Gastrocnemius medialis (tissue), 4 donors: ENCODE results near the gene NCAPD3. TPM values are rescaled to one million over a fixed set of nuclear protein-coding genes. Genes with fewer than 3 reads are reported as not detected.
"Not testable (repeated sequence)": the region's sequence is repeated elsewhere in the genome, so short reads cannot be mapped to it uniquely, and the experiment has no call there.

Experiments used
- ATAC-seq, 2 donors: fragments of 150-250 bp; one replicate each; pipeline ENCODE4 v1.9.1; 2016
- DNase-seq, 2 donors: peaks; one replicate each; pipeline ENCODE4 v3.0.0-alpha.2; 2019
- H3K27ac ChIP-seq, 4 donors: fragments of 200-600 bp; sonication (generic); 1 replicate in 1 of 4; 2 replicates in 3 of 4; pipeline ENCODE4 v1.5.1; 2016 to 2018; ENCODE audit warnings: mild to moderate bottlenecking in 2 of 4, moderate library complexity in 1 of 4
- H3K27me3 ChIP-seq, 3 donors: fragments of 200-600 bp; sonication (generic) in 2 of 3; 1 replicate in 1 of 3; 2 replicates in 2 of 3; pipeline versions ENCODE4 v1.5.1 to v1.6.0; 2016 to 2019; ENCODE audit warnings: mild to moderate bottlenecking in 1 of 3, moderate library complexity in 1 of 3
- H3K36me3 ChIP-seq, 2 donors: fragments of 200-600 bp; sonication (generic) in 1 of 2; one replicate each; pipeline ENCODE4 v1.5.1; 2017 to 2018
- H3K4me1 ChIP-seq, 2 donors: fragments of 200-600 bp; sonication (generic) in 1 of 2; one replicate each; pipeline ENCODE4 v1.5.1; 2016 to 2017; ENCODE audit warnings: mild to moderate bottlenecking in 2 of 2
- H3K4me3 ChIP-seq, 4 donors: fragments of 200-600 bp; sonication (generic) in 3 of 4; 1 replicate in 1 of 4; 2 replicates in 3 of 4; pipeline ENCODE4 v1.5.1; 2016 to 2019; ENCODE audit warnings: mild to moderate bottlenecking in 2 of 4
- H3K9me3 ChIP-seq, 3 donors: fragments of 200-600 bp; sonication (generic) in 2 of 3; 1 replicate in 1 of 3; 2 replicates in 2 of 3; pipeline ENCODE4 v1.5.1; 2016 to 2019
- POLR2A ChIP-seq, 2 donors: fragments of 450-650 bp; IDR thresholded peaks; one replicate each; pipeline ENCODE4 v1.6.1; 2017; ENCODE audit warnings: antibody characterized with exemption in 2 of 2, mild to moderate bottlenecking in 2 of 2, moderate library complexity in 2 of 2
- in situ Hi-C, 4 donors: fragments of 200-750 bp; cut with MboI; loops; one replicate each; pipeline versions ENCODE4 v1.15.0 to v1.8.0; 2017; ENCODE audit warnings: low sequenced_read_pairs in 4 of 4
- intact Hi-C: fragments of 100-400 bp; cut with DNase I; formaldehyde crosslinking; loops from one replicate; pipeline ENCODE4 v1.15.1; 2023; ENCODE audit warnings: low total_unique reads
- total RNA-seq, 4 donors: library from RNA; depleted of rRNA; stranded (reverse); fragments of >200 nt; gene quantifications; one replicate each; pipeline versions ENCODE4 v1.1.0 to v1.2.3, GENCODE V29; 2016
- TF ChIP-seq, protein P1 (sequence below), 5 experiments: fragments of 450-650 bp in 3 of 5; fragments of 200-600 bp in 2 of 5; sonication (generic) in 2 of 5; IDR thresholded peaks in 4 of 5; conservative IDR thresholded peaks in 1 of 5; 1 replicate in 4 of 5; 2 replicates in 1 of 5; pipeline ENCODE4 v1.5.1; 2016 to 2019; ENCODE audit warnings: antibody characterized with exemption in 5 of 5, mild to moderate bottlenecking in 3 of 5, moderate library complexity in 3 of 5

Gene NCAPD3
- total RNA-seq, 4 donors from 2014 or later: 3.6 to 6.7 (median 4.5) TPM

DNA sequence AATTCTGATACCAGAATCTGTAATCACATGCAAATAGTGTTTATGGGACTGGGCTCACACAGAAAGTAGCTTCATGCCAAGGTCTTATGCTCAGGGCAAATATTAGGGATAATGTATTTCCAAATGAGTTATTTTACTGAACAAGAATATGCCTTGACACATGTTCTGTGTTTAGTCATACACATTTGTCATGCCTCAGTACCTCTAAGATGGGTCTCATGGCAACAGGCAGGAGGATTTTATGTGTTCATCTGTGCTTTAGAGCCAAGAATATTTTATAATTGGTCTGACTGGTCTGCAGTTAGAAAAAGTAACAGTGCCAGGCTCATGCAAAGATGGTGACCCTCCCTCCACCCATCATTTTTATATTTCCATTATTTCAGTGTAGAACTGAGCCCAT is 105.8 kb downstream of the NCAPD3 start:
- Histone ChIP-seq H3K27ac (no peak overlapping the region), H3K27me3 (no peaks in the 10 kb centered on the region), H3K4me1 (peaks cover 24 to 31% of the 10 kb centered on the region in 2 donors), H3K9me3 (no peaks in the 10 kb centered on the region), H3K4me3 (no peak overlapping the region), H3K36me3 (no peaks in the 10 kb centered on the region)
- ATAC-seq (no peak), DNase-seq (no peak)
- in situ Hi-C loops: no loop called here
- intact Hi-C loops: loop anchor here (5.0 kb wide), 1 partner anchor 104 kb away; the partner anchor contains the start of genes NCAPD3 and VPS26B
- TF ChIP-seq, protein P1, sequence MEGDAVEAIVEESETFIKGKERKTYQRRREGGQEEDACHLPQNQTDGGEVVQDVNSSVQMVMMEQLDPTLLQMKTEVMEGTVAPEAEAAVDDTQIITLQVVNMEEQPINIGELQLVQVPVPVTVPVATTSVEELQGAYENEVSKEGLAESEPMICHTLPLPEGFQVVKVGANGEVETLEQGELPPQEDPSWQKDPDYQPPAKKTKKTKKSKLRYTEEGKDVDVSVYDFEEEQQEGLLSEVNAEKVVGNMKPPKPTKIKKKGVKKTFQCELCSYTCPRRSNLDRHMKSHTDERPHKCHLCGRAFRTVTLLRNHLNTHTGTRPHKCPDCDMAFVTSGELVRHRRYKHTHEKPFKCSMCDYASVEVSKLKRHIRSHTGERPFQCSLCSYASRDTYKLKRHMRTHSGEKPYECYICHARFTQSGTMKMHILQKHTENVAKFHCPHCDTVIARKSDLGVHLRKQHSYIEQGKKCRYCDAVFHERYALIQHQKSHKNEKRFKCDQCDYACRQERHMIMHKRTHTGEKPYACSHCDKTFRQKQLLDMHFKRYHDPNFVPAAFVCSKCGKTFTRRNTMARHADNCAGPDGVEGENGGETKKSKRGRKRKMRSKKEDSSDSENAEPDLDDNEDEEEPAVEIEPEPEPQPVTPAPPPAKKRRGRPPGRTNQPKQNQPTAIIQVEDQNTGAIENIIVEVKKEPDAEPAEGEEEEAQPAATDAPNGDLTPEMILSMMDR (IDR thresholded peaks at IDR 0.05 in 4 of 5, conservative IDR thresholded peaks at IDR 0.05 in 1 of 5): no peak
- TF ChIP-seq POLR2A (IDR thresholded peaks at IDR 0.05): no peak

DNA sequence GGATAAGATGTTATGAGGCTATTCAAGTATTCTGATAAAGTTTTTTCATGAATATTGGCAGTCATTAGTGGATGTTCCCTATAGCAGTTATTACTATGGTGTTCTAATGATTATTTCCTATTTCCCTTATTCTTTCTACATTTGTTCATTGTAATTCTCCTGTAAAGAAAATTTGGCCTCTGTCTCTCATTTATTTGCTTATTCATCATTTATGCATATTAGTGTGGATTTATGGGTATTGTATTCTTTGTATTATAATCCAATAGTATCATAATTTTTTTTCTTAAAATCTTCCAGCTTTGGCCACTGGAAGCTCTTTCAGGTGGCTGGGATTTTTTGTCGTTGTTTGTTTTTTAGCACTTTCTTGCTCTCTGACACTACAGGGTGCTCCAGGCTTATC is 107.6 kb downstream of the NCAPD3 start:
- Histone ChIP-seq H3K36me3 (no peaks in the 10 kb centered on the region), H3K27ac (no peak overlapping the region), H3K9me3 (no peaks in the 10 kb centered on the region), H3K4me3 (no peak overlapping the region), H3K27me3 (no peaks in the 10 kb centered on the region), H3K4me1 (peaks cover 15 to 19% of the 10 kb centered on the region in 2 donors)
- in situ Hi-C loops (no loop called here), intact Hi-C loops (loop anchor here (5.0 kb wide), 1 partner anchor 106 kb away; the partner anchor contains the start of genes NCAPD3 and VPS26B)
- TF ChIP-seq POLR2A (IDR thresholded peaks at IDR 0.05): no peak
- TF ChIP-seq, protein P1 (IDR thresholded peaks at IDR 0.05 in 4 of 5, conservative IDR thresholded peaks at IDR 0.05 in 1 of 5): no peak
- DNase-seq (no peak), ATAC-seq (no peak)

DNA sequence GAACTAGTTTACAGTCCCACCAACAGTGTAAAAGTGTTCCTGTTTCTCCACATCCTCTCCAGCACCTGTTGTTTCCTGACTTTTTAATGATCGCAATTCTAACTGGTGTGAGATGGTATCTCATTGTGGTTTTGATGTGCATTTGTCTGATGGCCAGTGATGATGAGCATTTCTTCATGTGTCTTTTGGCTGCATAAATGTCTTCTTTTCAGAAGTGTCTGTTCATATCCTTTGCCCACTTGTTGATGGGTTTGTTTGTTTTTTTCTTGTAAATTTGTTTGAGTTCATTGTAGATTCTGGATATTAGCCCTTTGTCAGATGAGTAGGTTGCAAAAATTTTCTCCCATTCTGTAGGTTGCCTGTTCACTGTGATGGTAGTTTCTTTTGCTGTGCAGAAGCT is 110.0 kb downstream of the NCAPD3 start:
- H3K27me3 ChIP-seq, intact Hi-C loops, H3K9me3 ChIP-seq, H3K4me3 ChIP-seq, ATAC-seq, H3K27ac ChIP-seq, H3K4me1 ChIP-seq, H3K36me3 ChIP-seq, in situ Hi-C loops, DNase-seq: not testable (repeated sequence)

DNA sequence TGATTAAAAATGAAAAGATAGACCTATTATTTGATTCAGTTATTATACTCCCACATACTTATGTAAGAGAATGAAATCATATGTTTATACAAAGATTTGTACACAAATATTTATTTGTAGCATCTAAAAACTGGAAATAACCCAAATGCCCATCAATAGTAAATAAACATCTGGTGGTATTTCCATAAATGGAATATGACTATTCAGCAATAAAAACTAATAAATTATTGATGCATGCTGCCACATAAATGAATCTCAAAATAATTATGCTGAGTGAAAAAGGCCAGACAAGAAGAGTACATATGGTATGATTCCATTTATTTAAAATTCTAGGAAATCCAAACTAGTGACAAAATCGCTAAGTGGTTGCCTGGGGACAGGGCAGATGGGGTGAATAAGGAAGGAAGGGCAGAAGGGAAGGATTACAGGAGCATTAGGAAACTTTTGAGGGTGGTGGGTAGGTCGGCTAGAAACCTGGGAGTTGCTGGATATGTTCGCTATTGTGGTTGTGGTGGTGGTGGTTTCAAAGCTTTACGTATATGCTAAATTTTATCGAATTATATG is 113.4 kb downstream of the NCAPD3 start:
- no peaks in the 10 kb centered on the region for H3K36me3 ChIP-seq
- intact Hi-C loops (no loop called here), in situ Hi-C loops (no loop called here)
- DNase-seq (no peak), ATAC-seq (no peak)
- no peak overlapping the region for H3K4me3 ChIP-seq
- H3K27ac ChIP-seq: no peak overlapping the region
- no peak for TF ChIP-seq POLR2A (IDR thresholded peaks at IDR 0.05)
- TF ChIP-seq, protein P1 (IDR thresholded peaks at IDR 0.05 in 4 of 5, conservative IDR thresholded peaks at IDR 0.05 in 1 of 5): no peak
- no peaks in the 10 kb centered on the region for H3K9me3 ChIP-seq
- no peaks in the 10 kb centered on the region for H3K4me1 ChIP-seq
- H3K27me3 ChIP-seq: no peaks in the 10 kb centered on the region

Other genes with a start within 250 kb of the NCAPD3 start
- gene JAM3, start 154.9 kb downstream of the NCAPD3 start, total RNA-seq: 1 to 10 TPM; 3.5 to 9.7 (median 6.2) TPM
- gene VPS26B, start 704 bp upstream of the NCAPD3 start, total RNA-seq: 10 to 100 TPM; 15.4 to 32.9 (median 22.2) TPM
- gene THYN1, start 29.4 kb upstream of the NCAPD3 start, total RNA-seq: 10 to 100 TPM; 12.7 to 27.8 (median 17.2) TPM
- 10 to 100 TPM; 19.4 to 29.6 (median 24.7) TPM for gene ACAD8, start 29.6 kb upstream of the NCAPD3 start, total RNA-seq
- not detected for gene GLB1L3, start 52.4 kb upstream of the NCAPD3 start, total RNA-seq
- gene GLB1L2, start 108.0 kb upstream of the NCAPD3 start, total RNA-seq: 1 to 10 TPM in 1 of 4 donors, under 1 TPM in 2, not detected in 1; 0.33 to 2.9 (median 0.76) TPM
- under 1 TPM in 1 of 4 donors, not detected in 3; 0.10 TPM for gene B3GAT1, start 188.3 kb upstream of the NCAPD3 start, total RNA-seq